Stimulated activated CD4-positive, alpha-beta T cell treated with anti-CD3 and anti-CD28 coated beads, TNF-alpha, amount 100 ng/mL, for 4 hours (primary cell): Measurements from ENCODE around the gene RERG.

ENCODE experiments used
- DNase-seq, 3 experiments: peaks; one replicate each; pipeline ENCODE4 v3.0.0-alpha.2; 2020; ENCODE audit warnings: low read depth in 3 of 3

RERG gene

DNA sequence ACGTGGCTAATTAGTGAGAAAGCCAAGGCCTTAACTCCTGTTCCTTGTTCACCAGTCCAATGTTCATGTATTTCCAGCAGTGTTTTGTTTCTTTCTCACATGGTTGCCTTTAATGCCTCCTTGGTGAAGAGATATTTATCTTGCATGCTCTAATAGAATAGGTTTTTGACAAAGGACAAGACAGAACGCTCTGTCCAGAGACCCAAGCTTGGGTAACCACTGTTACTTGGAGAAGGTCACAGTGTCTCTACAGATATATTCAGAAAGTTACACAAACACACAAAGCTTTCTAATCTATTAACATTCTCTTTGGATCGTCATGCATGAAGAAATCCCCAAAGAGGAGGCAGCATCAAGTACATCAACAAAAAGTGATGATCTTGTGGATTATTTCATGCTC lies 33.1 kb downstream of the RERG start:
- no peak for DNase-seq

DNA sequence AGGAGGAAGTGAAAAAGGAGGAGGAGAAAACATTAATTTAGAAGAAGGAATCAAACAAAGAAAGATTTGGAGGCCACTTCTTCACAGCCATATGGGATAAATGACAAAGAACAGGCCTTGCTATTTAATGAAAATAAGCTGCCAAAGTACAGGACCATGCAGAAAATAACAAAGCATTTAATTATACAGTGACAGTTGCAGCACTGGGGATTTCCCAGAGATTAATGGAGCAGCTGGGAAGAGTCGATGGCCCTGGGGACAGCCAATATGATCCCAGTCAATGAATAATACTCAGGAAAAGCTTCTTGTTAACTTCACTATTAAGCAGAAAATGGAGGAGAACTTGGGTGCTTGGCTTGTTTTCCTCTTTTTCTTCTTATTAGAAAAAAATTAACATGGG lies 34.6 kb downstream of the RERG start:
- DNase-seq, result no peak

DNA sequence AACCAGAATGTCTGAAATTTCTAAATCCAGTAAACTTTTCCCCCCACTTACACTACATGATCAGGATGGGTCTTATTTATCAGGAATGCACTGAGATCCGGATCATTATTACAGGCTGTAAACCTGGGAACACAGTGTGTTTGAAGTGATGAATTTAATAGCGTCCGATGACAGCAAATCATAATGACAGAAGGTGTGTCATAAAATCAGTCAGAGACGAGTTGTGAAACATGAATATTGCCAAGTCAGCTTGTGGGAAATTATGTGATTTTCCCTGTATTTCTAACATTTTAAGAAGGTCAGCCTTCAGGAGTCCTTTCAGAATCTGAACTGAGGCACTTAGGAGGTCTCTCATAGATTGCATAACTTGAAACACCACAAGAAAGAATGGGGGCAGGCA lies 36.7 kb downstream of the RERG start:
- no peak for DNase-seq

DNA sequence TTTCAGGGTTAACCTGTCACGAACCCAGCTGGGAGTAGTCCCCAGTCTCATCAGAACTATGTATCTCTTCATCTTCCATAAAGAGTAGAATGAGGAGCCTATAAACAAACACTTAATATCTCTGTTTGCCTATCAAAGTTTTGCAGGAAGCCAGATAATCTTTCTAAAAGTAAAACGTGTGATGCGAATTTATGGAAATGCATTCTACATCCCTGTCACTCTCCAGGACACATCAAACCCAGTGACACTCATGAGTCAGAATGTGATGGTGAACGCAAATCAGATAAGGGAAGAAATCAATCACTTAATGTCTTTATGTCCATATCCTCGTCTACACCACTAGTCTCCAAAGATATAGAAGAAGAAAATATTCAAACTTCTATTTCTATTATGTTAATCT lies 37.4 kb downstream of the RERG start:
- DNase-seq, result no peak

DNA sequence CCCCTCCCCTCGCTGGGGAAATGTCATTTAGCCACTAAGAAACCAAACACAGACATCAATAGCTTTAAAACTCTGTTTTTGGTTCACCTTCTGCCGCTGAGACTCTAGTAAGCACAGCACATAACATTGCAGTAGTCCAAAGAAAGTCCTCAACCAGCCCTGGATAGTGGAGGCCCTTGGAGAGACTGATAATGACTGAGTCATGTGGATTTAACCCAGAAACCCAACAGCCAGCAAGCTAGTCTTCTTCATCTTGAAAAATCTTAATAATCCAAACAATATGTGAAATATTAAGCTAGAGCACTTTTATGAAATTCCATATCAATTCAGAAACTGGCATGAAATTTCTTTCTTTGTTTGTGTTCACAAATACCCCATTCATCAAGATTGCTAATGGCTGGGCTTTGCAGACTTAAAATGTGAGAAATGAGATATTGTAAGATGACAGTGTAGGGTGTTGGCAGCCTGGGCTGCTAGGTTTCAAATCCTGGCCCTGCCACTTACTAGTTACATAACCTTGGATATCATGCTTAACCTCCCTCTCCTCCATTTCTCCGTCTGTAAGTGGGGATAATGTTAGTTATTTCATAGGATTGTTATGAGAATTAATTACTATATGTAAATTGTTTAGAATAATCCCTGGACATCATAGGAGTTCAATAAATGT lies 40.1 kb downstream of the RERG start:
- DNase-seq, result no peak

GRCh38 chr12:15180325-15180724 lies 40.9 kb downstream of the RERG start:
- DNase-seq, result no peak

GRCh38 chr12:15179672-15180071 lies 41.5 kb downstream of the RERG start:
- DNase-seq, result no peak

DNA sequence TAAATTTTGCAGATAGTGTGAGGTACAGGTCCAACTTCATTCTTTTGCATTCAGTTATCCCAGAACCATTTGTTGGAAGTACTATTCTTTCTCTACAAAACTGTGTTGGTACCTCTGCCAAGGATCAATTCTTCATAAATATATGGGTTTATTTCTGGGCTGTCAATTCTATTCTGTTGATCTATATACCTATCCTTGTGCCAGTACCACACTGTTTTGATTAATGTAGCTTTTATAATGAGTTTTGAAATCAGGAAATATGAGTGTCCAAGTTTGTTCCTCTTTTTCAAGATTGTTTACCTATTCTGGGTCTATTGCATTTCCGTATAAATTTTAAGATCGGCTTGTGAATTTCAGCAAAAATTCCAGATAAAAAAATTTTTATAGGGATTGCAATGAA lies 48.1 kb downstream of the RERG start:
- DNase-seq, result no peak

DNA sequence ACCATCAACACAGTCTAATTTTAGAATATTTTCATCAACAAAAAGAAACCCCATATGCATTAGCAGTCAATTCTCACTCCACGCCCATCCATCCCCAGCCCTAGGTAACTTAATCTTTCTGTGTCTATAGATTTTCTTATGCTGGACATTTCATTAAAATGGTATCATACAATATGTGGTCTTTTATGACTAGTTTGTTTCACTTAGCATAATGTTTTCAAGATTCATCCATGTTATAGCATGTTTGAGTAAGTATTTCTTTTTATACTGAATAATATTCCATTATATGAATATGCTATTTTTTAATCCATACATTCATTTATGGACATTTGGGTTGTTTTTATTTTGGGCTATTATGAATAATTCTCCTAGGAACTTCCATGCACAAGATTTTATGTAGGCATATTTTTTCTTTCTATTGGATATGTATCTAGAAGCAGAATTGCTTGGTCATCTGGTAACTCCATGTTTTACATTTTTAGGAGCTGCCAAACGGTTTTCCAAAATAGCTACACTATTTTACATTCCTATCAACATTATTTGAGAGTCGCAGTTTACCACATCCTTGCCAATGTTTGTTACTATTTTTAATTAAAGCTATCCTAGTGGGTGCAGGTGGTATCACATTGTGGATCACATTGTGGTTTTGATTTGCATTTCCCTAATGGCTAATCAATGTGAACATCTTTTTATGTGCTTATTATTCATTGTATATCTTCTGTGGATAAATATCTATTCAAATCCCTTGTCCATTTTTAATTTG lies 49.0 kb downstream of the RERG start:
- no peak for DNase-seq

DNA sequence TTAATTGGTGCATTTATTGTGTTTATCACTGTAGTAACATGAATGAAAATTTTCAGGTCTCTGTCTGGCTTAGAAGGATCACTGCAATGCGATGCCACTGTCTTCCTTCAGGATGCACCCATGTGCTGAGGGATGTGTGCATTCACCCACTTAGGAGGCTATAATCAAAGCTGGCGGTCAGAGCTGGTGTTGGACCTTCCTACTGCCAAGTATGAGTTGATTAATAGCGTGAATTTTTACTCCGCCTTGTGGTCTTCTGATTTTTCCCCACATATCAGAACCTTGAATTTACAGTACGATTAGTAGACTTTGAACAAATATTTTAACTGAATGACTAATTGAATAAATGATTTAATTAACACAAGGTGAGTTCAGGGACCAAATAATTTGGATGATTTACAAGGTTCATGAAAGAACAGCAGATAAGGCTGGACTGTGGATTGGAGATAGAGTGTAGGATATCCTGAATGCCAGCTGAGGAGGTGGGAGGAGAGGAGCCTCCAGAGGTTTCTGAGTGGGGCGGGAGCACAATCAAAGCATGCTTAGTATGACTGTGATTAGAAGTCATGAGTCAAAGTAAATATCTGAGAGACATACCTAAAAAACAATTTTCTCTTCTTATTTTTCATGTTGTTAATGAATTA lies 50.1 kb downstream of the RERG start:
- DNase-seq, result no peak

DNA sequence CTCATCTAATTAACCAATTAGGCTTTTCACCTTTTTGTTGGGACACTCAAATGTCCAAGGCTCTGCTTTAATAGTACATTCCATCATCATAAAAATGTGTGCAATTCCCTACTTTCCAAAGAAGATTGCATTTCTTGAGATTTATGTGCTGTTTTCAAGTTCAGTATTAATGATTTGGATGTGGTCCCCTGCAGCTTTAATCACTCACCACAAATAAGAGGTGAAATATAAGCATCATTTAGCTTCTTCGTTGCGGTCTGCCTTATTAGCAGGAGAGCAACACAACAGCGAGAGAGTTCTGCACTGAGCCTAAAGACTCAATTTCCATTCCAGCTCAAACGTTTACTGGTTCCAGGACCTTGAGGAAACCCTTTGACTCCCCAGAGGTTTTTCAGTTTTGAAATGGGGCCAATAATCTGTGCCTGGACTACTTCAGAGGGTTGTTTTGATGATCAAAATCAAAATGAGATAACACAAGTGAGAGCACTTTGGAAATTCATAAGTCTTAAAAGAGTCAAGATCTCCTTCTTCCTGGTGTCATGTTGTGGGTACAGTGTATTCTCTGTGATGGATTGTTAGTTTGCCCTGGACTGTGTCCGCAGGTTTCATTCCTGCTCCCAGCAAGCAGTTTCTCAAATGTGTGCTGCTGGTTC lies 53.1 kb downstream of the RERG start:
- DNase-seq, result no peak

DNA sequence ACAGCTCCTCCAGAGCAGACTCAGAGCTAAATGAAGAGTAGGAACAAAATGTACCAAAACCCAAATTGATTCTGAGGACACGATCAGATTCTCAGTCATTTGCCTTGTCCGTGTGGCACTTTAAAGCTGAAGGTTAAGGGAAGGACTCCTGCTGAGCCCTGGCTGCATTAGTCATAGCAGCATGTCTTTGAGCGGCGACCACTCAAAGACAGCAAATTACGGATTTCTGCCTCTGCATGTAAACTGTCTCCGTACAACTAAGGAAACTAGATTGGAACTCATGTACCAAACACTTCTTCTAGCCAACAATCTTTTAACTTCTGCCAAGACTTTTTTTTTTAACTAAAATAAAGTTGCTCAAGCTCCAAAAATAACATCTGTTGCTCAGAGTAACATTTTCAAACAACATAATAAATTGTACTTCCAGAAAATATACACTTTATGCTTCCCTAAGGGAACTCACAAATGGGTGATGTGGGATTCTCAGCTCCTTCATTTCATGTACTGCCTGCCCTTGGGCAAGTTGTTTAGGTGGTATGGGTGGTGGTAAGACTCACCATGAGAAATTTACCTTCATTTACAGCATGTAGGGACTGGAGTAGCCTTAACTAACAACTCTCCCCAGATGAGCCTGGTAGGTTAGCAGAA lies 56.1 kb downstream of the RERG start:
- no peak for DNase-seq

DNA sequence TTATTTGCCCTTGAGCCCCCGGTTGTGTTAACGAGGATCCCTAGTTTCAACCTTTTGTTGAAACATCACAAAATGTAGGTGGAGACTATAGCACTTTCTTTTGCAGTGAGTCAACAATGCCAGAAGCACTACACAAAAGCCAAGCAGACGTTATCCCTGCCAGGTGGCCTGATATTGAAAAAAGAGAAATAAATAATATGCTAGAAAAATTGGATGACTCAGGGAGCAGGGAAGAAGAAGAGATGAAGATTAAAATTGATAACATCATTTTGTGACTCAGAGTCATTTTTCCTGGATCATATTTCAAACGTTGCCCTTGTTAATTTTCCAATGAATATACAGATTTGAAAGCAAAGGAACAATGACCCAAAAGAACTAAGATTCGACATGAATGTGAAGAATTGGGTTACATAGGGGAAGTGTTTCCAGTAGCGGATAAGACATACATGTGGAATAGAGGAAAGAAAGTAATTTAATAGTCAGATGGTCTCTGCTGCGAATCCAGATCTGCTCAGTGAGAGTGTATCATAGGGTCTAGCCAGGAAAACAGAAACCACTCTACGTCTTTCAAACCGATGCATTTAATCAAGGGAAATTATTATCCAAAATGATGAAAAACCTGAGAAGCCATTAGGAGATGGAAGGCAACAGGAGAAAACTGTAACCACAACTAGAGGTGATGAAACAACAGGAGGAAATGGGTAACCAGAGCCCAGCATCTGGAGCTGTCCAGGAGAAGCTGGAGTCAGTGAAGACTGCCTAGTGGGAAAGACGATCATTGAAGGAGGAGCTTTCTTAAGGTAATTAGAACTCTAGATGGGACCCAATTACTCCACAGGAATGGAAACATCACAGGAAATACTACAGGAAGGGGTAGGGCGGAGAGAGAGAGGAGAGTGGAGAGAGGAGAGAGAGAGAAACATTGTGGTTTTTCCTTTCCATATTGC lies 57.9 kb downstream of the RERG start:
- no peak for DNase-seq

DNA sequence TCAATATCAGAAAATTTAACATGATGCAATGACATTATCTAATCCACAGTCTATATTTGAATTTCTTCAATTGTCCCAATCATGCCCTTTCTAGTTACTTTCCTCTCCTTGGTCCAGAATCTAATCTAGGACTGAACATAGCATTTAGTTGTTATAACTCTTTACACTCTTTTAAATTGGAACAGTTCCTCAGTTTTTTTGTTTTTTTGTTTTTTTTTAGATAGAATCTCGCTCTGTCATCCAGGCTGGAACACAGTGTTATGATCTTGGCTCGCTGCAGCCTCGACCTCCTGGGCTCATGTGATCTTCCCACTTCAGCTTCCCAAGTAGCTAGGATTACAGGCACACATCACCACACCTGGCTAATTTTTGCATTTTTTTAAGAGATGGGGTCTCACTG lies 63.1 kb downstream of the RERG start:
- no peak for DNase-seq

GRCh38 chr12:15157269-15157671 lies 63.9 kb downstream of the RERG start:
- no peak for DNase-seq

GRCh38 chr12:15155271-15155670 lies 65.9 kb downstream of the RERG start:
- no peak for DNase-seq

GRCh38 chr12:15154103-15154502 lies 67.1 kb downstream of the RERG start:
- DNase-seq, result no peak

GRCh38 chr12:15152868-15153267 lies 68.3 kb downstream of the RERG start:
- DNase-seq, result no peak

- DNase-seq, result no peak
These were observed 68.8 kb downstream of the RERG start for GRCh38 chr12:15152456-15152855.

- DNase-seq, result no peak
These were observed 69.8 kb downstream of the RERG start for GRCh38 chr12:15151161-15152091.
